ENCODE measurements around the gene GRPEL1. TPM values are rescaled to one million over a fixed set of nuclear protein-coding genes. Genes with fewer than 3 reads are reported as not detected.

GRPEL1 gene
- total RNA-seq, 1 experiment from 2014 or later: 40.7 TPM

DNA sequence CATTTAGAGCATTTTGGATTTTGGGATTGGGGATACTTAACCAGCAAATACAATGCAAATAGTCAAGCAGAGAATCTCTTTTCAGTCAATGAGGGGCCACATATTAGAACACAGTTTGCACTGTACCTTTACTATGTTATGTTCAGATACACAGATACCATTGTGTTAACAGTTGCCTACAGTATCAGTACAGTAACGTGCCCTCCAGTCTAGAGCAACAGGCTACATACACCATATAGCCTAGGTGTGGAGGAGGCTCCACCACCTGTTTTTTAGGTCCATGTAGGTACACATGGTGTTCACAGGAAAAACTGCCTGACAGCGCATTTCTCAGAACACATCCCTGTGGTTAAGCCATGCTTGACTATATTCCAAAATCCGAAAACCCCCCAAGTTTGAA lies 9.1 kb downstream of the GRPEL1 start:
- no peak for DNase-seq
- no peak for TF ChIP-seq CTCF (conservative IDR thresholded peaks at IDR 0.05)
- Mint-ChIP-seq H3K27me3 (ENCODE audit: low read depth) (no peaks in the 10 kb centered on the region), H3K36me3 (ENCODE audit: insufficient read depth in 1 of 3, low read depth in 3 of 3) (peaks cover 36 to 73% (median 69%) of the 10 kb centered on the region in 3 experiments), H3K9me3 (no peaks in the 10 kb centered on the region), H3K27ac (0 out of 7 replicates have a peak overlapping the region, but pooled peaks of 1 of the 3 experiments have one; percentile 14), H3K4me3 (no peak overlapping the region), H3K4me1 (peaks cover 5 to 8% of the 10 kb centered on the region in 2 experiments; a peak in 3 of 4 replicates)
- H4K20me1 ChIP-seq (ENCODE audit: control insufficient read depth, insufficient read depth, insufficient read length): no peaks in the 10 kb centered on the region
- H3K79me1 ChIP-seq (ENCODE audit: insufficient read depth, low read depth, low read length, poor library complexity, severe bottlenecking): peaks cover 3% of the 10 kb centered on the region
- H2BK12ac ChIP-seq (ENCODE audit: insufficient read length, low read depth, low read length): no peak overlapping the region
- H3K9ac ChIP-seq (ENCODE audit: extremely low read depth, insufficient read length, low read length): no peak overlapping the region
- H3K14ac ChIP-seq (ENCODE audit: insufficient read depth, low read length): no peak overlapping the region
- WGBS (ENCODE audit: extremely low coverage, insufficient read length, low lambda C conversion rate): no CpG with 5 or more reads among the region's 3 CpGs
- H3K4me1 ChIP-seq (ENCODE audit: insufficient read depth, low read length): no peaks in the 10 kb centered on the region
- no peak overlapping the region for H2BK15ac ChIP-seq (ENCODE audit: low read depth, low read length)
- H2BK5ac ChIP-seq (ENCODE audit: insufficient read length, low read length): no peak overlapping the region
- H4K8ac ChIP-seq (replicated peaks; ENCODE audit: insufficient read length, low read depth, low read length): no peak overlapping the region
- no peak overlapping the region for H3K56ac ChIP-seq (ENCODE audit: insufficient read length, low read depth, low read length)
- H3K23ac ChIP-seq (ENCODE audit: insufficient read length, low read depth, low read length): no peak overlapping the region
- H3K79me2 ChIP-seq (ENCODE audit: insufficient read depth, low read length): no peaks in the 10 kb centered on the region
- no peaks in the 10 kb centered on the region for H3K23me2 ChIP-seq (ENCODE audit: insufficient read length, low read depth, low read length, poor library complexity, severe bottlenecking)
- H3K27ac ChIP-seq (ENCODE audit: insufficient read length, low read depth, low read length): no peak overlapping the region
- H2AFZ ChIP-seq (ENCODE audit: low read length): no peak overlapping the region
- H2BK20ac ChIP-seq (ENCODE audit: low read depth, low read length, poor library complexity, severe bottlenecking): no peak overlapping the region
- no peak overlapping the region for H3K18ac ChIP-seq (ENCODE audit: insufficient read length, low read depth, low read length)
- H3K9me3 ChIP-seq (ENCODE audit: control insufficient read depth, low read depth, low read length): no peaks in the 10 kb centered on the region
- no peak overlapping the region for H4K5ac ChIP-seq (ENCODE audit: insufficient read length, low read depth, low read length)
- H3K4me2 ChIP-seq (ENCODE audit: insufficient read depth, insufficient read length, low read length): no peak overlapping the region
- no peak overlapping the region for H2AK5ac ChIP-seq (ENCODE audit: insufficient read length, low read length)
- H3T11ph ChIP-seq (ENCODE audit: low read length): no peak overlapping the region
- no peaks in the 10 kb centered on the region for H3K27me3 ChIP-seq (ENCODE audit: insufficient read depth, low read length)
- no peak overlapping the region for H2BK120ac ChIP-seq (ENCODE audit: low read depth, low read length, poor library complexity, severe bottlenecking)
- no peak overlapping the region for H4K91ac ChIP-seq (ENCODE audit: insufficient read length, low read depth, low read length)
- H3K4ac ChIP-seq (ENCODE audit: low read depth, low read length): no peak overlapping the region

All from H9 (cell line).